ENCODE results near the gene WSCD1.

DNA sequence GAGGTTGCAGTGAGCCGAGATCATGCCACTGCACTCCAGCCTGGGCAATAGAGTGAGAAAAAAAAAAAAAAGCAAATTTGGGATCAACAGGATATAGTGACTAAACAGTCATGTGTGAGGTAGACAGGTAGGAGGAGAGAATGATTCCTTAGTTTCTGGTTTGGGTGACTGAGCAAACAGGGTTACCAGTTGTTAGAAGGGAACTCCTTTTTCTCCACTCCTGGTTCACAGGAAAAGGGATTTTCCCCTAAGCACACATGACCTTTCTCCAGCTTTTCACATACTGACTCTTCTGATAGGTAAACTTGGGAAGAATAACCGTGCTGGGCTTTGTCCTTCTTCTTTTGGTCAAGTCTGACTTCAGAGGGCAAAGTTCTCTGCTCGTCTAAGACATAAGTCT is 17.3 kb upstream of the WSCD1 start:
- TF ChIP-seq ELF4 (IDR thresholded peaks at IDR 0.05) = no peak
- no peak for TF ChIP-seq TARDBP (IDR thresholded peaks at IDR 0.05)
- TF ChIP-seq SUZ12 (IDR thresholded peaks at IDR 0.05) = no peak
- no peak for TF ChIP-seq NFRKB (IDR thresholded peaks at IDR 0.05)
- no peak for TF ChIP-seq SP1 (IDR thresholded peaks at IDR 0.05)
- TF ChIP-seq, protein P1, sequence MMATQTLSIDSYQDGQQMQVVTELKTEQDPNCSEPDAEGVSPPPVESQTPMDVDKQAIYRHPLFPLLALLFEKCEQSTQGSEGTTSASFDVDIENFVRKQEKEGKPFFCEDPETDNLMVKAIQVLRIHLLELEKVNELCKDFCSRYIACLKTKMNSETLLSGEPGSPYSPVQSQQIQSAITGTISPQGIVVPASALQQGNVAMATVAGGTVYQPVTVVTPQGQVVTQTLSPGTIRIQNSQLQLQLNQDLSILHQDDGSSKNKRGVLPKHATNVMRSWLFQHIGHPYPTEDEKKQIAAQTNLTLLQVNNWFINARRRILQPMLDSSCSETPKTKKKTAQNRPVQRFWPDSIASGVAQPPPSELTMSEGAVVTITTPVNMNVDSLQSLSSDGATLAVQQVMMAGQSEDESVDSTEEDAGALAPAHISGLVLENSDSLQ (IDR thresholded peaks at IDR 0.05) = no peak
- no peak for TF ChIP-seq FOXA1 (IDR thresholded peaks at IDR 0.05)
- TF ChIP-seq CTBP1 (IDR thresholded peaks at IDR 0.05; ENCODE audit: borderline replicate concordance) = no peak
- TF ChIP-seq HDGF (IDR thresholded peaks at IDR 0.05; ENCODE audit: borderline replicate concordance) = no peak
- TF ChIP-seq ARNT (IDR thresholded peaks at IDR 0.05) = no peak
